IMR-90 (cell line): ENCODE results near the gene PON1. TPM values are rescaled to one million over a fixed set of nuclear protein-coding genes. Genes with fewer than 3 reads are reported as not detected.

Experiments
- ATAC-seq: fragments of 200-7000 bp; cut with Tn5 transposase; 2 replicates; pipeline ENCODE4 v1.9.1; 2020; ENCODE audit warnings: low read depth, mild to moderate bottlenecking, moderate library complexity
- BruUV-seq: library from RNA; stranded (reverse); fragments of 400-500 nt; replicated peaks from 2 replicates; lab custom pipeline; 2021; lab: Mats Ljungman, UMichigan
- CTCF ChIA-PET: fragments of 300-600 bp; formaldehyde crosslinking; extraction: SDS; loops from one replicate; lab custom pipeline; 2021; ENCODE audit warnings: antibody characterized with exemption; lab: Yijun Ruan, JAX
- POLR2A ChIA-PET: fragments of 300-600 bp; sonication (Branson Sonifier 250); formaldehyde crosslinking; loops from one replicate; lab custom pipeline; 2022; ENCODE audit warnings: antibody characterized with exemption; ENCODE audit not compliant: unreplicated experiment; lab: Charles Lee
- DNase-seq: peaks from one replicate; pipeline ENCODE4 v3.0.0; 2013
- H2AFZ ChIP-seq: replicated peaks from 2 replicates; pipeline ENCODE3; 2013; ENCODE audit warnings: low read length, mild to moderate bottlenecking; ENCODE audit not compliant: poor library complexity
- H2AK5ac ChIP-seq: 2 replicates; pipeline ENCODE4 v1.6.1; 2013; ENCODE audit warnings: low read depth, low read length, inconsistent platforms
- H2AK9ac ChIP-seq: replicated peaks from 2 replicates; pipeline ENCODE3; 2013; ENCODE audit warnings: mild to moderate bottlenecking, low read depth, low read length, moderate library complexity; ENCODE audit not compliant: poor library complexity
- H2BK120ac ChIP-seq: 2 replicates; pipeline ENCODE4 v1.6.1; 2013; ENCODE audit warnings: low read depth, low read length, inconsistent platforms
- H2BK15ac ChIP-seq: 3 replicates; pipeline ENCODE4 v1.6.1; 2013; ENCODE audit warnings: low read depth, low read length, inconsistent platforms
- H2BK20ac ChIP-seq: 2 replicates; pipeline ENCODE4 v1.6.1; 2013; ENCODE audit warnings: low read depth, mild to moderate bottlenecking, inconsistent platforms, low read length, moderate library complexity
- H2BK5ac ChIP-seq: 2 replicates; pipeline ENCODE4 v1.6.1; 2013; ENCODE audit warnings: mild to moderate bottlenecking, low read depth, low read length, inconsistent platforms; ENCODE audit not compliant: poor library complexity, severe bottlenecking
- H3K14ac ChIP-seq: replicated peaks from 2 replicates; pipeline ENCODE4 v1.6.1; 2013; ENCODE audit warnings: low read depth, low read length, inconsistent platforms
- H3K18ac ChIP-seq: 2 replicates; pipeline ENCODE4 v1.6.1; 2013; ENCODE audit warnings: low read depth, low read length, control low read depth
- H3K23ac ChIP-seq: 2 replicates; pipeline ENCODE4 v1.6.1; 2013; ENCODE audit warnings: low read depth, low read length, inconsistent platforms
- H3K27ac ChIP-seq: 2 replicates; pipeline ENCODE4 v1.5.1; 2013; ENCODE audit warnings: mild to moderate bottlenecking, control low read depth, low read length; ENCODE audit not compliant: insufficient read depth
- H3K27me3 ChIP-seq: 2 replicates; pipeline ENCODE4 v1.6.1; 2013; ENCODE audit warnings: low read length; ENCODE audit not compliant: control insufficient read depth, insufficient read depth
- H3K36me3 ChIP-seq: 2 replicates; pipeline ENCODE4 v1.6.1; 2013; ENCODE audit warnings: low read length, mixed read lengths; ENCODE audit not compliant: control insufficient read depth, insufficient read depth
- H3K4ac ChIP-seq: 2 replicates; pipeline ENCODE4 v1.6.1; 2013; ENCODE audit warnings: low read depth, low read length, inconsistent platforms
- H3K4me1 ChIP-seq: 2 replicates; pipeline ENCODE4 v1.6.1; 2013; ENCODE audit warnings: low read length, mixed read lengths; ENCODE audit not compliant: control insufficient read depth, insufficient read depth
- H3K4me2 ChIP-seq: 2 replicates; pipeline ENCODE4 v1.6.1; 2013; ENCODE audit warnings: low read depth, mild to moderate bottlenecking, control low read depth, low read length, moderate library complexity
- H3K4me3 ChIP-seq: 2 replicates; pipeline ENCODE4 v1.5.1; 2013; ENCODE audit warnings: low read depth, mild to moderate bottlenecking, control low read depth, low read length, moderate library complexity; ENCODE audit not compliant: insufficient read depth
- H3K56ac ChIP-seq: 2 replicates; pipeline ENCODE4 v1.6.1; 2013; ENCODE audit warnings: low read length, inconsistent platforms; ENCODE audit not compliant: insufficient read depth; ENCODE audit errors: extremely low read depth
- H3K79me1 ChIP-seq, 2 experiments: 2 replicates each; pipeline ENCODE4 v1.6.1; 2013; ENCODE audit warnings: low read length in 2 of 2, inconsistent platforms in 1 of 2, low read depth in 1 of 2
- H3K9ac ChIP-seq: 2 replicates; pipeline ENCODE4 v1.6.1; 2013; ENCODE audit warnings: low read depth, low read length, control low read depth
- H3K9me1 ChIP-seq: 2 replicates; pipeline ENCODE4 v1.6.1; 2013; ENCODE audit warnings: low read length, inconsistent platforms; ENCODE audit not compliant: insufficient read depth
- H3K9me3 ChIP-seq: 2 replicates; pipeline ENCODE4 v1.6.1; 2013; ENCODE audit warnings: low read length; ENCODE audit not compliant: control insufficient read depth, insufficient read depth
- H4K20me1 ChIP-seq: 2 replicates; pipeline ENCODE4 v1.6.1; 2013; ENCODE audit warnings: low read length, inconsistent platforms; ENCODE audit not compliant: insufficient read depth
- H4K5ac ChIP-seq: 2 replicates; pipeline ENCODE4 v1.6.1; 2013; ENCODE audit warnings: mild to moderate bottlenecking, low read depth, low read length, control low read depth
- H4K8ac ChIP-seq, 2 experiments: 2 replicates each; pipeline ENCODE4 v1.6.1; 2013; ENCODE audit warnings: low read depth in 2 of 2, low read length in 2 of 2, control low read depth in 1 of 2, inconsistent platforms in 1 of 2
- H4K91ac ChIP-seq: 2 replicates; pipeline ENCODE4 v1.6.1; 2013; ENCODE audit warnings: low read depth, low read length, inconsistent platforms; ENCODE audit not compliant: insufficient read depth
- BHLHE40 ChIP-seq: fragments of 150-350 bp; IDR thresholded peaks from 2 replicates; pipeline ENCODE4 v1.6.1; 2016; ENCODE audit warnings: mild to moderate bottlenecking, low read depth, low read length
- CEBPB ChIP-seq: IDR thresholded peaks from 2 replicates; pipeline ENCODE4 v1.6.1; 2012; ENCODE audit warnings: low read depth, low read length, improper control_type of control experiment
- CHD1 ChIP-seq: IDR thresholded peaks from 2 replicates; pipeline ENCODE4 v1.6.1; 2012; ENCODE audit warnings: low read depth, low read length, improper control_type of control experiment
- MAFK ChIP-seq: IDR thresholded peaks from 2 replicates; pipeline ENCODE4 v1.6.1; 2012; ENCODE audit warnings: low read depth, low read length, improper control_type of control experiment
- MAZ ChIP-seq: IDR thresholded peaks from 2 replicates; pipeline ENCODE4 v1.6.1; 2012; ENCODE audit warnings: low read depth, mild to moderate bottlenecking, low read length, improper control_type of control experiment, moderate library complexity, borderline replicate concordance
- MXI1 ChIP-seq: IDR thresholded peaks from 2 replicates; pipeline ENCODE4 v1.6.1; 2012; ENCODE audit warnings: low read depth, mild to moderate bottlenecking, low read length, moderate library complexity, borderline replicate concordance
- NFE2L2 ChIP-seq: fragments of 150-350 bp; IDR thresholded peaks from 2 replicates; pipeline ENCODE4 v1.6.1; 2016; ENCODE audit warnings: low read depth, mild to moderate bottlenecking, low read length
- POLR2A ChIP-seq: IDR thresholded peaks from 2 replicates; pipeline ENCODE4 v1.6.1; 2012; ENCODE audit warnings: mild to moderate bottlenecking, low read depth, low read length
- RAD21 ChIP-seq: IDR thresholded peaks from 2 replicates; pipeline ENCODE4 v1.6.1; 2012; ENCODE audit warnings: low read length, improper control_type of control experiment
- RCOR1 ChIP-seq: IDR thresholded peaks from 2 replicates; pipeline ENCODE4 v1.6.1; 2012; ENCODE audit warnings: mild to moderate bottlenecking, low read length, improper control_type of control experiment; ENCODE audit not compliant: insufficient replicate concordance
- RFX5 ChIP-seq: IDR thresholded peaks from 2 replicates; pipeline ENCODE4 v1.8.0; 2012; ENCODE audit warnings: low read depth, mild to moderate bottlenecking, low read length, moderate library complexity
- SMC3 ChIP-seq: fragments of 150-350 bp; IDR thresholded peaks from 2 replicates; pipeline ENCODE4 v1.6.1; 2016; ENCODE audit warnings: low read depth, mild to moderate bottlenecking, antibody characterized with exemption, low read length, moderate library complexity
- WGBS, 2 experiments: methylation state at CpG; one replicate each; pipeline versions ENCODE4 v1.1.5 to v1.1.7; 2013; ENCODE audit warnings: missing lambda C conversion rate in 2 of 2; ENCODE audit not compliant: insufficient read length in 1 of 2; ENCODE audit errors: extremely low coverage in 2 of 2; 5-methylcytosine and 5-hydroxymethylcytosine counted together
- dilution Hi-C: fragments of 300-500 bp; cut with HindIII; formaldehyde crosslinking; loops from one replicate; pipeline ENCODE4 v1.14.3; 2018; ENCODE audit warnings: low sequenced_read_pairs; ENCODE audit not compliant: unreplicated experiment
- in situ Hi-C: fragments of 300-500 bp; cut with MboI; formaldehyde crosslinking; loops from 3 replicates; pipeline ENCODE4 v1.14.3; 2019; ENCODE audit warnings: low sequenced_read_pairs, inconsistent platforms, mixed read lengths
- intact Hi-C: fragments of 100-400 bp; cut with micrococcal nuclease; formaldehyde crosslinking; loops from 2 replicates; pipeline ENCODE4 v1.10.0; 2022
- polyA plus RNA-seq, 3 experiments: library from polyadenylated mRNA; depleted of rRNA; stranded (reverse); fragments of >200 nt; gene quantifications; 2 replicates each; pipeline ENCODE4 v1.2.3, GENCODE V29; 2012; ENCODE audit warnings: low replicate concordance in 1 of 3
- total RNA-seq: library from RNA; depleted of rRNA; stranded (reverse); fragments of >200 nt; gene quantifications from 2 replicates; pipeline ENCODE4 v1.2.3, GENCODE V29; 2012
- TF ChIP-seq, protein P1 (sequence below): fragments of 150-350 bp; IDR thresholded peaks from 2 replicates; pipeline ENCODE4 v1.6.1; 2016; ENCODE audit warnings: low read depth, mild to moderate bottlenecking, low read length, moderate library complexity, borderline replicate concordance

The PON1 gene
- total and polyA plus RNA-seq, 2 of the 4 experiments (the other 2 are of a cell fraction): not detected

DNA sequence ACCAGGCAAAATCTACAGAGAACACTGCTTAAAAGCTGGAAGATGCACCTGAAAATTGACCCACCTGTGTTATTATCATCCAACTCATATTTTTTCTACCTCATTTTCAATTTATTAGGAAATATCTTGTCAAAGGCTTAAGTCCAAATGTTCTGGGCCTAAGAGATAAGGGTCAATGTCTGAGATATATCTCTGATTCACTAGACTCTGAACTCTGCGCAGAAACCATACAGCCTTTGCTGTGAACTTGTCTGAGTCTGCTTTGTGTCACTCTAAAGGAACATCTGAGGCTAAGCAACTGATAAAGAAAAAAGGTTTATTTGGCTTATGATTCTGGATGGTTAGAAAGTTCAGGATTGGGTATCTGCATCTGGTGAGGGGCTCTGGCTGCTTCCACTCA is 3.7 kb downstream of the PON1 start:
- BruUV-seq: no TSS peak
- no CpG with 5 or more reads among the region's 1 CpG for WGBS, 2 experiments

More for the DNA sequence above, 3.7 kb downstream of the PON1 start:
- Histone ChIP-seq H2BK20ac (no peak overlapping the region), H2AFZ (no peak overlapping the region), H2BK5ac (no peak overlapping the region), H4K20me1 (no peaks in the 10 kb centered on the region), H2AK9ac (no peak overlapping the region), H4K91ac (no peak overlapping the region), H3K4me3 (no peak overlapping the region), H3K27ac (no peak overlapping the region), H4K5ac (no peak overlapping the region), H3K23ac (no peak overlapping the region), H3K4me2 (no peak overlapping the region), H3K9me1 (no peaks in the 10 kb centered on the region), H3K14ac (no peak overlapping the region), H3K56ac (no peak overlapping the region), H3K79me1 (no peaks in the 10 kb centered on the region), H2BK120ac (no peak overlapping the region), H3K36me3 (no peaks in the 10 kb centered on the region), H3K4me1 (no peaks in the 10 kb centered on the region), H3K18ac (no peak overlapping the region), H4K8ac (no peak overlapping the region), H3K9ac (no peak overlapping the region), H2BK15ac (no peak overlapping the region), H3K4ac (no peak overlapping the region), H3K27me3 (peaks cover 8% of the 10 kb centered on the region), H3K9me3 (no peaks in the 10 kb centered on the region), H2AK5ac (no peak overlapping the region)
- in situ Hi-C loops (no loop called here), intact Hi-C loops (no loop called here), dilution Hi-C loops (no loop called here)
- ChIA-PET POLR2A (no interaction called here), CTCF (no interaction called here)
- no peak for TF ChIP-seq CEBPB
- no peak for TF ChIP-seq CHD1
- no peak for TF ChIP-seq MXI1
- no peak for TF ChIP-seq MAZ
- TF ChIP-seq, protein P1, sequence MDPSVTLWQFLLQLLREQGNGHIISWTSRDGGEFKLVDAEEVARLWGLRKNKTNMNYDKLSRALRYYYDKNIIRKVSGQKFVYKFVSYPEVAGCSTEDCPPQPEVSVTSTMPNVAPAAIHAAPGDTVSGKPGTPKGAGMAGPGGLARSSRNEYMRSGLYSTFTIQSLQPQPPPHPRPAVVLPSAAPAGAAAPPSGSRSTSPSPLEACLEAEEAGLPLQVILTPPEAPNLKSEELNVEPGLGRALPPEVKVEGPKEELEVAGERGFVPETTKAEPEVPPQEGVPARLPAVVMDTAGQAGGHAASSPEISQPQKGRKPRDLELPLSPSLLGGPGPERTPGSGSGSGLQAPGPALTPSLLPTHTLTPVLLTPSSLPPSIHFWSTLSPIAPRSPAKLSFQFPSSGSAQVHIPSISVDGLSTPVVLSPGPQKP: no peak
- no peak for TF ChIP-seq RFX5
- TF ChIP-seq NFE2L2: no peak
- TF ChIP-seq RAD21: no peak
- TF ChIP-seq RCOR1: no peak
- TF ChIP-seq BHLHE40: no peak
- TF ChIP-seq POLR2A: no peak
- TF ChIP-seq SMC3: no peak
- TF ChIP-seq MAFK: no peak
- DNase-seq (no peak), ATAC-seq (no peak)
